ENCODE results near the gene CROCC.

CROCC gene

DNA sequence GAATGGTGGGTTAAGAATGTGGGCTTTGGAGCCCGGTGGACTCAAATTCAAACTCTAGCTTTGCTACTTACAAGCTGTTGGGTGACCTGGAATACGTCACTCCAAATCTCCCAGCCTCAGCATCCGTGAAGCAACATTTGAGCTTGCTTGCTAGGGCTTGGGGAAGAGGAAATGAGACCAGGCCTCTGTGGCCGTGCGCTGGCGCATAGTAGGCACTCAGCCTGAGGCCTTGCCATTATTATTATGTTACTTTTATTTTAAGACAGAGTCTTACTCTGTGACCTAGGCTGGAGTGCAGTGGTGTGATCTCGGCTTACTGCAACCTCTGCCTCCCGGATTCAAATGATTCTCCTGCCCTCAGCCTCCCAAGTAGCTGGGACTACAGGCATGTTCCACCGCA is 70.9 kb downstream of the CROCC start:
- no peak overlapping the region for H3K4me3 ChIP-seq (ENCODE audit: control insufficient read depth, low read depth, low read length)
- no peak for DNase-seq (ENCODE audit: low read depth)
- no peak for TF ChIP-seq CTCF (conservative IDR thresholded peaks at IDR 0.05; ENCODE audit: control insufficient read depth, insufficient read depth, low read depth, low read length)

GRCh38 chr1:16993521-16994038 is 71.8 kb downstream of the CROCC start:
- no peak overlapping the region for H3K4me3 ChIP-seq (ENCODE audit: control insufficient read depth, low read depth, low read length)
- no peak for DNase-seq (ENCODE audit: low read depth)
- no peak for TF ChIP-seq CTCF (conservative IDR thresholded peaks at IDR 0.05; ENCODE audit: control insufficient read depth, insufficient read depth, low read depth, low read length)

DNA sequence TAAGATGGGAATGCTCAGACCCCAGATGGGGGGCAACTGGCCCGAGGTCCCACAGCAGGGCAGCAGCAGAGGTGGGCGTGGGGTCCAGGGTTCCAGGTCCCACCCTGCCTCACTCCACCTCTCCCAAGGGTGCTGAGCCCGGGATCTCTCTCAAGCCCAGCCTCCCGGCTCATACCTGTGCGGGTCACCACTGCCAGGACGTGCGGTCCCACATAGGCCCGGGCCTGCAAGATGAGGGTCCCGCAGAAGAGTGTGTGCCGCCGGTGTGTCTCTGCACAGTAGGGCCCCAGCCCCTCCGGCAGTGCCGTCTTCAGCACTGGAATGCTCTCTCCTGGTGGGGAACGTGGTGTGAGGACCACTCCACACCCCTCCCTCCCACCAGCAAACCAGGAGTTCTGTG is 75.1 kb downstream of the CROCC start:
- DNase-seq (ENCODE audit: low read depth), result no peak
- H3K4me3 ChIP-seq (ENCODE audit: control insufficient read depth, low read depth, low read length), result no peak overlapping the region
- no peak for TF ChIP-seq CTCF (conservative IDR thresholded peaks at IDR 0.05; ENCODE audit: control insufficient read depth, insufficient read depth, low read depth, low read length)

- TF ChIP-seq CTCF (conservative IDR thresholded peaks at IDR 0.05; ENCODE audit: control insufficient read depth, insufficient read depth, low read depth, low read length), result no peak
- DNase-seq (ENCODE audit: low read depth), result no peak
- no peak overlapping the region for H3K4me3 ChIP-seq (ENCODE audit: control insufficient read depth, low read depth, low read length)
These were observed 76.9 kb downstream of the CROCC start for GRCh38 chr1:16998589-16998988.

- H3K4me3 ChIP-seq (ENCODE audit: control insufficient read depth, low read depth, low read length), result no peak overlapping the region
- TF ChIP-seq CTCF (conservative IDR thresholded peaks at IDR 0.05; ENCODE audit: control insufficient read depth, insufficient read depth, low read depth, low read length), result no peak
- DNase-seq (ENCODE audit: low read depth), result no peak
These were observed 78.1 kb downstream of the CROCC start for GRCh38 chr1:16999863-17000262.

- no peak for DNase-seq (ENCODE audit: low read depth)
- no peak overlapping the region for H3K4me3 ChIP-seq (ENCODE audit: control insufficient read depth, low read depth, low read length)
- no peak for TF ChIP-seq CTCF (conservative IDR thresholded peaks at IDR 0.05; ENCODE audit: control insufficient read depth, insufficient read depth, low read depth, low read length)
These were observed 80.2 kb downstream of the CROCC start for GRCh38 chr1:17001760-17002523.

All from fibroblast of mammary gland (primary cell).